HFFc6 (cell line): ENCODE measurements around the gene RPL5. TPM values are rescaled to one million over a fixed set of nuclear protein-coding genes. Genes with fewer than 3 reads are reported as not detected.
"Not testable (repeated sequence)": the region's sequence is repeated elsewhere in the genome, so short reads cannot be mapped to it uniquely, and the experiment has no call there.

Experiments
- DNase-seq: peaks from one replicate; pipeline ENCODE4 v3.0.0-alpha.2; 2018
- H3K27ac Mint-ChIP-seq: 2 replicates; pipeline ENCODE4 v1.8.0; 2020; ENCODE audit warnings: mild to moderate bottlenecking, mixed read lengths
- H3K27me3 Mint-ChIP-seq: 2 replicates; pipeline ENCODE4 v1.8.0; 2021; ENCODE audit warnings: mild to moderate bottlenecking, moderate library complexity, mixed read lengths; ENCODE audit not compliant: insufficient read depth
- H3K36me3 Mint-ChIP-seq: 2 replicates; pipeline ENCODE4 v1.8.0; 2021; ENCODE audit warnings: low read depth, mixed read lengths
- H3K4me1 Mint-ChIP-seq: 2 replicates; pipeline ENCODE4 v1.8.0; 2020; ENCODE audit warnings: low read depth, mixed read lengths
- H3K4me3 Mint-ChIP-seq: 2 replicates; pipeline ENCODE4 v1.8.0; 2020; ENCODE audit warnings: mild to moderate bottlenecking, moderate library complexity, mixed read lengths
- H3K9me3 Mint-ChIP-seq: 2 replicates; pipeline ENCODE4 v1.8.0; 2020; ENCODE audit warnings: mild to moderate bottlenecking, mixed read lengths
- long read RNA-seq: library from polyadenylated mRNA; unstranded; transcript quantifications from one replicate; pipeline ENCODE4 v2.0.0, GENCODE V29; 2019
- total RNA-seq, 6 experiments: library from RNA; stranded (reverse); fragmentation: NEBNext Ultra II Directional; extraction: Animal tissue kit (Norgen Biotek cat#: 25700); gene quantifications; 2 replicates in 1 of 6; 3 replicates in 5 of 6; pipeline ENCODE4 v1.2.3, GENCODE V29; 2021
- TF ChIP-seq, protein P1 (sequence below): fragments of 200-600 bp; sonication (generic); IDR thresholded peaks from 2 replicates; pipeline ENCODE4 v1.5.0; 2021; ENCODE audit warnings: antibody characterized with exemption, mild to moderate bottlenecking

The RPL5 gene
- 1,000 to 10,000 TPM in 1 of 6 experiments, 100 to 1,000 TPM in 5; 851 to 1,006 (median 921) TPM for total RNA-seq
- long read RNA-seq, transcript RPL5-208 (8 exons, 1,085 nt) = major isoform, 670 of 1,640 reads
- long read RNA-seq, transcript RPL5-205 (3 exons, 1,210 nt) = major isoform, 670 of 1,640 reads
- long read RNA-seq, partial matches to known transcripts = 276 of 1,640 reads
- long read RNA-seq, other reads (novel, unspliced or antisense) = 20 of 1,640 reads

DNA sequence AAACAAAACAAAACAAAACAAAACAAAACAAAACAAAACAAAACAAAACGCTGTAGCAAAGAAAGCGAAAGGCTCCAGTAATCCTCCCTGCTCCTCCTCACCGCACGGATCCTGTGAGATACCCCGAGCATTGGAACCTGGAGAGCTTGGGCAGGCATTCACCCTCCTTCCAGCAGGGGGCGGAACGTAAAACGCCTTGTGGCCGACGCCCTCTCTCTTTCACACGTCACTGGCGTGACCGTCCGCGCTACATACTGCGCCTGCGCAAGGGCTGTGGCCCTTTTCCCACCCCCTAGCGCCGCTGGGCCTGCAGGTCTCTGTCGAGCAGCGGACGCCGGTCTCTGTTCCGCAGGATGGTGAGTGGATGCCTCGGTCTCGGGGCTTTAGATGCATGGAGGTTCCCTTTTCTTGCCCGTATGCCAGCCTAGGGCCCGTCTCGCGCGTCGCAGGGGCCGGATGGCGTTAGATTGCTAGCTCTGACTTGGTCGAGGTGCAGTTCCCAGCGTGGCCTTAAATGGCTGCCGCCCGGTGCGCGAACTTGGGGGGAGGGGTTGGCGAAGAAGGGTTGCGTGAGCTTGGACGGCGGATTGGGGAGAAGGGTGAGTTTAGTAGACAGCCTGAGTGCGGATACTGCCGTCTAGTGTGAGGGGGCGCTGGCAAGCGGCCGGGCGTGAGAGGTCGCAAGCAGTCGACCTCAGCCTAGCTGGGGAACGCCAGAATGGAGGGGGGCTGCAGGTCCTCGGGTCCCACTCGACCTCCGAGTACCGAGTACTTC is at the start of gene RPL5:
Gene RPL5, plus strand, starts transcription at position 279 of the 775 bp plus-strand sequence. Its CDS starts 75 bp downstream, at position 354.
- peak; percentile 95 for DNase-seq
- TF ChIP-seq, protein P1, sequence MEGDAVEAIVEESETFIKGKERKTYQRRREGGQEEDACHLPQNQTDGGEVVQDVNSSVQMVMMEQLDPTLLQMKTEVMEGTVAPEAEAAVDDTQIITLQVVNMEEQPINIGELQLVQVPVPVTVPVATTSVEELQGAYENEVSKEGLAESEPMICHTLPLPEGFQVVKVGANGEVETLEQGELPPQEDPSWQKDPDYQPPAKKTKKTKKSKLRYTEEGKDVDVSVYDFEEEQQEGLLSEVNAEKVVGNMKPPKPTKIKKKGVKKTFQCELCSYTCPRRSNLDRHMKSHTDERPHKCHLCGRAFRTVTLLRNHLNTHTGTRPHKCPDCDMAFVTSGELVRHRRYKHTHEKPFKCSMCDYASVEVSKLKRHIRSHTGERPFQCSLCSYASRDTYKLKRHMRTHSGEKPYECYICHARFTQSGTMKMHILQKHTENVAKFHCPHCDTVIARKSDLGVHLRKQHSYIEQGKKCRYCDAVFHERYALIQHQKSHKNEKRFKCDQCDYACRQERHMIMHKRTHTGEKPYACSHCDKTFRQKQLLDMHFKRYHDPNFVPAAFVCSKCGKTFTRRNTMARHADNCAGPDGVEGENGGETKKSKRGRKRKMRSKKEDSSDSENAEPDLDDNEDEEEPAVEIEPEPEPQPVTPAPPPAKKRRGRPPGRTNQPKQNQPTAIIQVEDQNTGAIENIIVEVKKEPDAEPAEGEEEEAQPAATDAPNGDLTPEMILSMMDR = peak; percentile 96
- Mint-ChIP-seq H3K36me3 (peaks cover 45% of the 10 kb centered on the region), H3K4me3 (peak within 1 kb of the TSS; percentile 99), H3K4me1 (peaks cover 44% of the 10 kb centered on the region), H3K9me3 (no peaks in the 10 kb centered on the region), H3K27me3 (peaks cover 6% of the 10 kb centered on the region), H3K27ac (peak within 1 kb of the TSS; percentile 99)

DNA sequence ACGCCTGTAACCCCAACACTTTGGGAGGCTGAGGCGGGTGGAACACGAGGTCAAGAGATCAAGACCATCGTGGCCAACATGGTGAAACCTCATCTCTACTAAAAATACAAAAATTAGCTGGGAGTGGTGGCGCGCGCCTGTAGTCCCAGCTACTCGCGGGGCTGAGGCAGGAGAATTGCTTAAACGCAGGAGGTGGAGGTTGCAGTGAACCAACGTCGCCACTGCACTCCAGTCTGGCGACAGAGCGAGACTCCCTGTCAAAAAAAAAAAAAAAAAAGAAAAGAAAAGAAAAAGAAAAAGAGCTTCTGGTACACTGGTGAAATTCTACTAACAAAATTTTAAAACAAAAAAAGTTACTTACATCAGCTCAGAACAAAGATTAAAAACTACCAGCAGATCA is 48.3 kb upstream of the RPL5 start:
- not testable (repeated sequence) for H3K27me3 Mint-ChIP-seq, H3K9me3 Mint-ChIP-seq, H3K36me3 Mint-ChIP-seq
- Mint-ChIP-seq H3K4me1 (peaks cover 24% of the 10 kb centered on the region), H3K27ac (peak overlapping the region; percentile 90), H3K4me3 (peak overlapping the region; percentile 94)
- peak; percentile 35 for DNase-seq

DNA sequence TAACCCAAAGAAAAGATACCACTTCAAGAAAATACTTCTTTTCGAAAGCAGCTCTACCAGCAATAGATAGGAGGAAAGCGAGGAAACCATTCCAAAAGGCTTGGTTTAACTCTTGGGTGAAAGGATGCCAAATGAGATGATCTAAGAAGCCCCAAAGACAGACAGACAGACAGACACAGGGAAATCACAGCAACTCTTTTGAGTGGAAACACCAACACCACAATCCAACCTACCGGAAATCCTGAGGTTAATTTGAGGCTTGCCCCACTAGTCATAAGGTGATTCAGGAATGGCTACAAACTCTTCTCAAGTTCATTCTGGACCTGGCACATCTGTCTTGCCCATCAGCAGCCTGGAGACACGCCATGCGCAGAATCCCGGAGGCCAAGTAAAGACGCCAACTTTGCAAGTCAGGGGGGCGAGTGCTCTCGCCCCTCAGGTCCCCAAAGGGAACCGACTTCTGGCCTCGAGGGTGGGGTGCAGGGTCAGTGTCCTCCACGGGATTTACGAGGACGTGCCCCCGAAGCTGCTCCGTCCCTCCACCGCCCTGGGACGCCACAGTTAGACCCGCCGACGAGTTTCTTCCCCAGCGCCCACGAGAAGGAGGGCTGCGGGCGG is 47.7 kb upstream of the RPL5 start:
- DNase-seq = peak; percentile 53
- TF ChIP-seq, protein P1 = no peak

DNA sequence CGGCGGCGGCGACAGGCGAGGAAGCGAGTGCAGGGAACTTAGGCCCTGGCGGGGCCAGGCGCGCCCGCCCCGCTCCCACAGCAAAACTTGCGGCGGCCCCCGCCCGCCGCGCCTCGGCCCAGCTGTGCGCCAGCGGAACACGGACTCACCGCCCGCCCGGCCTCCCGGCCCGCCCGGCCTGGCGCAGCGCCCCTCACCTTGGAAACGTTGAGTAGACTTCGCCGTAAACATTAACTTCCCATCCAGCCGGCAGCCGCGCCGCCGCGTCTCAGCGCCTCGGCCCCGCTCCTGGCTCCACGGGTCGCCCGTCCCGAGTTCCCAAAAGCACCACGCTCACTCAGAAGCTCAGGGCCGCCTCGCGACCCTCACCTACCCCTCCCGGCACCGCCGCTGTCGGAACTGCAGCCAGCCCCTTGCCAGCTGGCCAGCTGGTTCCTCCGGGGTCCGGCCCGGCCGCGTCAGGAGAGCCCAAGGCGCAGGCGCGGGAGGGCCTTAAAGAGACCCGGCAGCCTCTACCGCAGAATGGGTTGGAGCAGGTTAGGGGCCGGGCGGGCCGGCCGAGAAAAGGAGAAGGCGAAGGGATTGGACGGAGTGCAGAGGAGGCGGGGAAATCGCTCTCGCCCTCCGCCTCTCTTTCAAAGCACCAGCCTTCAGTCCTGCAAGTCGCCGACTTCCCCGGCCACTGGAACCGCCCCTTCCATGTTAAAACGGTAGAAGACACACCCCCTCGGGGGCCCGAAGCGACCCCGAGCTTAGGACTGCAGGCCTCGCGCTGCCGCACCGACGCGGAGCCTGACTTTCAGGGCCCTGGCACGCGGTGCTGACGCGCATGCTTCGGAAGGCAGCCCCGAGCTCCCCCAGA is 47.0 kb upstream of the RPL5 start, which contains the start of gene EVI5:
Gene EVI5, minus strand, starts transcription at position 470 of the 862 bp plus-strand sequence. CDS start 48,562 bp downstream, outside the sequence.
- Mint-ChIP-seq H3K27me3 (peaks cover 2% of the 10 kb centered on the region), H3K27ac (peak within 1 kb of the TSS; percentile 99), H3K9me3 (no peaks in the 10 kb centered on the region), H3K4me3 (peak within 1 kb of the TSS; percentile 94), H3K4me1 (peaks cover 24% of the 10 kb centered on the region), H3K36me3 (no peaks in the 10 kb centered on the region)
- DNase-seq = peak; percentile 94
- TF ChIP-seq, protein P1 = no peak; the same call in 1 of the 2 replicates

More for the DNA sequence above, 47.7 kb upstream of the RPL5 start:
- Mint-ChIP-seq H3K4me1 (peaks cover 24% of the 10 kb centered on the region), H3K4me3 (peak overlapping the region; percentile 94), H3K9me3 (no peaks in the 10 kb centered on the region), H3K36me3 (no peaks in the 10 kb centered on the region), H3K27ac (peak overlapping the region; percentile 90), H3K27me3 (peaks cover 2% of the 10 kb centered on the region)

DNA sequence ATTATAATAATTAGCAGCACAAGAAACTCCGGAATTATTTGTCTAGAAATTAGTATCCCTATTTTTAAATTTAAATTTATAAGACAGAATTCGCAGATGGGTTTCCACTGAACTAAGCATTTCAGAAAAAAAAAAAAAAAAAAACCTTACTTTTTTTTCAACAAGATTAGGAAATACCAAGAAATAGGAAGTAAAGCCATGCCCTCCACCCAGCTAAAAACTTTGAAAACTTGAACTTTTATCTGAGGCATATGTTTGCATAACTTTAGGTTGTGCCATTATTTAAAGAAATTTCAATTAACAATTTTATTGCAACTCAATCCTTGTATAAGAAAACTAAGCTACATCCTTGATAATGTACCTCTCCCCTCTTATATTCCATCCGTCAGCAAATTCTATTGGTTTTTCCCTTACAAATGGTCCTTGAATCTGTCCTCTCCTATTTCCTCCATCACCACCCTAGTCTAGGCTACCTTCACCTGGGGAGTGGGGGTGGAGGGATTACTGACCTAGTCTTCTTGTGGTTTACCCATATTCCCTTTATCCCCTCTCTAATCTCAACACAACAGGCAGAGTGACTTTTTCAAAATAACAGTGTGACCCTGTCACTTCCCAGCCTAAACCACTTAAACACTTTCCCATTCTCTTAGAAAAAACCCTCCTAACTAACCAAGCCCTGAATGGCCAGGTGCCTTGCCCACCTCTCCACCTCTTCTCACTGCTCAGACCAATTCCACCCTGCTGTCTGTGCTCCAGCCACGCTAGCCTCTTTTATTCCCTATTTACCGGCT is 45.5 kb upstream of the RPL5 start:
- Mint-ChIP-seq H3K9me3 (no peaks in the 10 kb centered on the region), H3K4me1 (peaks cover 24% of the 10 kb centered on the region), H3K36me3 (no peaks in the 10 kb centered on the region), H3K27me3 (peaks cover 2% of the 10 kb centered on the region), H3K4me3 (peak overlapping the region; percentile 17), H3K27ac (peak overlapping the region; percentile 47; the same call in 1 of the 2 replicates)
- DNase-seq = no peak
- TF ChIP-seq, protein P1 = no peak
